ENCODE results near the gene USP17L20.
"Not testable (repeated sequence)": the region's sequence is repeated elsewhere in the genome, so short reads cannot be mapped to it uniquely, and the experiment has no call there.

The USP17L20 gene

GRCh38 chr4:9257824-9258223 is at the start of gene USP17L20:
TSS of gene USP17L20 (plus strand) at chr4:9258124. CDS start at chr4:9258124, 0 bp downstream.
- not testable (repeated sequence) for ATAC-seq, H3K4me1 Mint-ChIP-seq, H3K27ac Mint-ChIP-seq, H3K9me3 Mint-ChIP-seq, H3K4me3 Mint-ChIP-seq, H3K27me3 Mint-ChIP-seq, H3K36me3 Mint-ChIP-seq

- not testable (repeated sequence) for H3K4me1 Mint-ChIP-seq, ATAC-seq, H3K27me3 Mint-ChIP-seq, H3K4me3 Mint-ChIP-seq, H3K27ac Mint-ChIP-seq, H3K36me3 Mint-ChIP-seq, H3K9me3 Mint-ChIP-seq
Observed at GRCh38 chr4:9210357-9210756, 47.6 kb upstream of the USP17L20 start, which contains the start of gene USP17L10. TSS of gene USP17L10 (plus strand) at chr4:9210657. CDS start at chr4:9210657, 0 bp downstream.

- not testable (repeated sequence) for H3K27ac Mint-ChIP-seq, H3K4me3 Mint-ChIP-seq, H3K4me1 Mint-ChIP-seq, H3K27me3 Mint-ChIP-seq, H3K9me3 Mint-ChIP-seq, ATAC-seq, H3K36me3 Mint-ChIP-seq
Observed at GRCh38 chr4:9214701-9215100, 43.2 kb upstream of the USP17L20 start.

- not testable (repeated sequence) for H3K4me1 Mint-ChIP-seq, ATAC-seq, H3K27ac Mint-ChIP-seq, H3K36me3 Mint-ChIP-seq, H3K27me3 Mint-ChIP-seq, H3K9me3 Mint-ChIP-seq, H3K4me3 Mint-ChIP-seq
Observed at GRCh38 chr4:9215105-9215504, 42.8 kb upstream of the USP17L20 start, which contains the start of gene USP17L11. TSS of gene USP17L11 (plus strand) at chr4:9215405. CDS start at chr4:9215405, 0 bp downstream.

GRCh38 chr4:9219852-9220251 is 38.1 kb upstream of the USP17L20 start, which contains the start of gene USP17L12:
TSS of gene USP17L12 (plus strand) at chr4:9220152. CDS start at chr4:9220152, 0 bp downstream.
- H3K36me3 Mint-ChIP-seq, ATAC-seq, H3K4me1 Mint-ChIP-seq, H3K27ac Mint-ChIP-seq, H3K4me3 Mint-ChIP-seq, H3K9me3 Mint-ChIP-seq, H3K27me3 Mint-ChIP-seq: not testable (repeated sequence)

GRCh38 chr4:9224596-9224995 is 33.3 kb upstream of the USP17L20 start, which contains the start of gene USP17L13:
TSS of gene USP17L13 (plus strand) at chr4:9224896. CDS start at chr4:9224896, 0 bp downstream.
- not testable (repeated sequence) for H3K4me1 Mint-ChIP-seq, H3K27ac Mint-ChIP-seq, H3K4me3 Mint-ChIP-seq, H3K36me3 Mint-ChIP-seq, H3K27me3 Mint-ChIP-seq, ATAC-seq, H3K9me3 Mint-ChIP-seq

GRCh38 chr4:9230249-9230648 is 27.7 kb upstream of the USP17L20 start:
- H3K27ac Mint-ChIP-seq, H3K9me3 Mint-ChIP-seq, ATAC-seq, H3K36me3 Mint-ChIP-seq, H3K27me3 Mint-ChIP-seq, H3K4me1 Mint-ChIP-seq, H3K4me3 Mint-ChIP-seq: not testable (repeated sequence)

- not testable (repeated sequence) for H3K4me3 Mint-ChIP-seq, H3K4me1 Mint-ChIP-seq, H3K36me3 Mint-ChIP-seq, ATAC-seq, H3K27ac Mint-ChIP-seq, H3K27me3 Mint-ChIP-seq, H3K9me3 Mint-ChIP-seq
Observed at GRCh38 chr4:9234085-9234484, 23.8 kb upstream of the USP17L20 start, which contains the start of gene USP17L15. TSS of gene USP17L15 (plus strand) at chr4:9234385. CDS start at chr4:9234385, 0 bp downstream.

- H3K36me3 Mint-ChIP-seq, H3K4me1 Mint-ChIP-seq, ATAC-seq: not testable (repeated sequence)
Observed at GRCh38 chr4:9238461-9238860, 19.5 kb upstream of the USP17L20 start.

GRCh38 chr4:9243579-9243978 is 14.3 kb upstream of the USP17L20 start, which contains the start of gene USP17L17:
TSS of gene USP17L17 (plus strand) at chr4:9243879. CDS start at chr4:9243879, 0 bp downstream.
- not testable (repeated sequence) for H3K27me3 Mint-ChIP-seq, H3K4me3 Mint-ChIP-seq, H3K4me1 Mint-ChIP-seq, H3K9me3 Mint-ChIP-seq, ATAC-seq, H3K27ac Mint-ChIP-seq, H3K36me3 Mint-ChIP-seq

More at GRCh38 chr4:9238461-9238860, 19.5 kb upstream of the USP17L20 start:
- not testable (repeated sequence) for H3K9me3 Mint-ChIP-seq, H3K27me3 Mint-ChIP-seq, H3K27ac Mint-ChIP-seq, H3K4me3 Mint-ChIP-seq

- not testable (repeated sequence) for H3K27me3 Mint-ChIP-seq, H3K4me1 Mint-ChIP-seq, H3K9me3 Mint-ChIP-seq, H3K27ac Mint-ChIP-seq, ATAC-seq, H3K4me3 Mint-ChIP-seq, H3K36me3 Mint-ChIP-seq
Observed at GRCh38 chr4:9247953-9248680, 9.8 kb upstream of the USP17L20 start, which contains the start of gene USP17L18. TSS of gene USP17L18 (plus strand) at chr4:9248630. CDS start at chr4:9248630, 0 bp downstream.

- ATAC-seq, H3K4me3 Mint-ChIP-seq, H3K4me1 Mint-ChIP-seq, H3K27me3 Mint-ChIP-seq, H3K36me3 Mint-ChIP-seq, H3K9me3 Mint-ChIP-seq, H3K27ac Mint-ChIP-seq: not testable (repeated sequence)
Observed at GRCh38 chr4:9253078-9253477, 4.8 kb upstream of the USP17L20 start, which contains the start of gene USP17L19. TSS of gene USP17L19 (plus strand) at chr4:9253378. CDS start at chr4:9253378, 0 bp downstream.

GRCh38 chr4:9262572-9262971 is 4.6 kb downstream of the USP17L20 start, which contains the start of gene USP17L21:
TSS of gene USP17L21 (plus strand) at chr4:9262872. CDS start at chr4:9262872, 0 bp downstream.
- H3K36me3 Mint-ChIP-seq, H3K4me1 Mint-ChIP-seq, H3K27ac Mint-ChIP-seq, H3K27me3 Mint-ChIP-seq, H3K4me3 Mint-ChIP-seq, H3K9me3 Mint-ChIP-seq, ATAC-seq: not testable (repeated sequence)

GRCh38 chr4:9267319-9267718 is 9.4 kb downstream of the USP17L20 start, which contains the start of gene USP17L22:
TSS of gene USP17L22 (plus strand) at chr4:9267619. CDS start at chr4:9267619, 0 bp downstream.
- not testable (repeated sequence) for H3K27ac Mint-ChIP-seq, ATAC-seq, H3K36me3 Mint-ChIP-seq, H3K4me1 Mint-ChIP-seq, H3K4me3 Mint-ChIP-seq, H3K9me3 Mint-ChIP-seq, H3K27me3 Mint-ChIP-seq

- H3K27me3 Mint-ChIP-seq, ATAC-seq, H3K4me3 Mint-ChIP-seq, H3K4me1 Mint-ChIP-seq, H3K27ac Mint-ChIP-seq, H3K9me3 Mint-ChIP-seq, H3K36me3 Mint-ChIP-seq: not testable (repeated sequence)
Observed at GRCh38 chr4:9271719-9272118, 13.8 kb downstream of the USP17L20 start.

All from stimulated activated memory B cell treated with anti-CD40 and anti-IgM and Interleukin-4, amounts not matched to agents 10 μg/mL and 1 μg/mL and 100 μg/mL, for 72 hours (primary cell).